ENCODE measurements around the gene WDR91.
"Not testable (repeated sequence)": the region's sequence is repeated elsewhere in the genome, so short reads cannot be mapped to it uniquely, and the experiment has no call there.

Gene WDR91

GRCh38 chr7:135211179-135211945 lies at the start of gene WDR91:
TSS of gene WDR91 (minus strand) at chr7:135211526. CDS start at chr7:135211502, 24 bp downstream.
- DNase-seq: peak; percentile 89 to 96

- no peak for DNase-seq
Measured at GRCh38 chr7:135260470-135260869, 49.1 kb upstream of the WDR91 start.

- DNase-seq: no peak
Measured at GRCh38 chr7:135259702-135260101, 48.4 kb upstream of the WDR91 start.

GRCh38 chr7:135258585-135258984 lies 47.3 kb upstream of the WDR91 start:
- DNase-seq: no peak

- DNase-seq: no peak
Measured at GRCh38 chr7:135257790-135258189, 46.5 kb upstream of the WDR91 start.

- peak; percentile 84 for DNase-seq
Measured at GRCh38 chr7:135253851-135254771, 42.8 kb upstream of the WDR91 start.

- peak in 1 of 2 donors; percentile 62 for DNase-seq
Measured at GRCh38 chr7:135251496-135252391, 40.4 kb upstream of the WDR91 start.

GRCh38 chr7:135248546-135248945 lies 37.2 kb upstream of the WDR91 start:
- DNase-seq: no peak

- DNase-seq: no peak
Measured at GRCh38 chr7:135247746-135248471, 36.6 kb upstream of the WDR91 start.

GRCh38 chr7:135246191-135246825 lies 35.0 kb upstream of the WDR91 start:
- DNase-seq: no peak

- no peak for DNase-seq
Measured at GRCh38 chr7:135245226-135246190, 34.2 kb upstream of the WDR91 start.

GRCh38 chr7:135242096-135242684 lies 30.9 kb upstream of the WDR91 start:
- DNase-seq: no peak

- DNase-seq: no peak
Measured at GRCh38 chr7:135240441-135240840, 29.1 kb upstream of the WDR91 start.

GRCh38 chr7:135239263-135239662 lies 27.9 kb upstream of the WDR91 start:
- no peak for DNase-seq

- no peak for DNase-seq
Measured at GRCh38 chr7:135238112-135238744, 26.9 kb upstream of the WDR91 start.

- DNase-seq: peak in 1 of 2 donors; percentile 7
Measured at GRCh38 chr7:135236727-135237126, 25.4 kb upstream of the WDR91 start.

GRCh38 chr7:135235841-135236240 lies 24.5 kb upstream of the WDR91 start:
- no peak for DNase-seq

- no peak for DNase-seq
Measured at GRCh38 chr7:135234727-135235126, 23.4 kb upstream of the WDR91 start.

- DNase-seq: not testable (repeated sequence)
Measured at GRCh38 chr7:135234095-135234494, 22.8 kb upstream of the WDR91 start.
